Lower leg skin (tissue), 4 donors: ENCODE data around the gene MLH1. TPM values are rescaled to one million over a fixed set of nuclear protein-coding genes. Genes with fewer than 3 reads are reported as not detected.

Experiments
- DNase-seq, 2 donors: peaks; one replicate each; pipeline ENCODE4 v3.0.0-alpha.2; 2019; ENCODE audit warnings: low spot score in 2 of 2
- H3K4me3 ChIP-seq: fragments of 200-600 bp; sonication (generic); 2 replicates; pipeline ENCODE4 v1.5.1; 2017; ENCODE audit warnings: mild to moderate bottlenecking, low read depth; ENCODE audit not compliant: poor library complexity, severe bottlenecking
- CTCF ChIP-seq, 3 donors: fragments of 450-650 bp; IDR thresholded peaks; one replicate each; pipeline ENCODE4 v1.5.1; 2016; ENCODE audit warnings: antibody characterized with exemption in 3 of 3, mild to moderate bottlenecking in 3 of 3, moderate library complexity in 2 of 3
- POLR2A ChIP-seq, 2 donors: fragments of 450-650 bp; IDR thresholded peaks; one replicate each; pipeline ENCODE4 v1.6.1; 2016 to 2017; ENCODE audit warnings: antibody characterized with exemption in 2 of 2, mild to moderate bottlenecking in 1 of 2, moderate library complexity in 1 of 2
- WGBS, 2 donors: methylation state at CpG; one replicate each; pipeline ENCODE4 v1.1.5; 2018; 5-methylcytosine and 5-hydroxymethylcytosine counted together
- intact Hi-C: fragments of 100-400 bp; cut with DNase I; formaldehyde crosslinking; loops from one replicate; pipeline ENCODE4 v1.15.0; 2023; ENCODE audit warnings: low total_unique reads
- total RNA-seq, 4 donors: library from RNA; depleted of rRNA; stranded (reverse); fragments of >200 nt; gene quantifications; one replicate each; pipeline ENCODE4 v1.1.0, GENCODE V29; 2016

MLH1 gene
- total RNA-seq, 4 donors from 2014 or later, result 16.6 to 26.5 (median 20.8) TPM

- WGBS, 2 donors, result 38 to 48% methylated on average over 3 of the region's 3 CpGs
- no peak for DNase-seq
- no peak overlapping the region for H3K4me3 ChIP-seq
- TF ChIP-seq CTCF (IDR thresholded peaks at IDR 0.05), result no peak
- no peak for TF ChIP-seq POLR2A (IDR thresholded peaks at IDR 0.05)
- intact Hi-C loops, result no loop called here
These were observed 37.3 kb downstream of the MLH1 start for GRCh38 chr3:37030588-37030987.

GRCh38 chr3:37031096-37031682, 37.9 kb downstream of the MLH1 start:
- TF ChIP-seq POLR2A (IDR thresholded peaks at IDR 0.05) (no peak), CTCF (IDR thresholded peaks at IDR 0.05) (no peak)
- no peak overlapping the region for H3K4me3 ChIP-seq
- intact Hi-C loops, result no loop called here
- DNase-seq, result no peak
- WGBS, 2 donors, result 79 to 85% methylated on average over 7 of the region's 7 CpGs

GRCh38 chr3:37032961-37033360, 39.6 kb downstream of the MLH1 start:
- H3K4me3 ChIP-seq, result no peak overlapping the region
- DNase-seq, result no peak
- WGBS, 2 donors, result 82 to 87% methylated on average over 10 of the region's 10 CpGs
- intact Hi-C loops, result no loop called here
- TF ChIP-seq CTCF (IDR thresholded peaks at IDR 0.05) (no peak), POLR2A (IDR thresholded peaks at IDR 0.05) (no peak)

- intact Hi-C loops, result no loop called here
- no peak overlapping the region for H3K4me3 ChIP-seq
- DNase-seq, result no peak
- no peak for TF ChIP-seq CTCF (IDR thresholded peaks at IDR 0.05)
- no peak for TF ChIP-seq POLR2A (IDR thresholded peaks at IDR 0.05)
- 97 to 98% methylated on average over 3 of the region's 3 CpGs for WGBS, 2 donors
These were observed 44.0 kb downstream of the MLH1 start for GRCh38 chr3:37037352-37037751.

- intact Hi-C loops, result no loop called here
- no peak for DNase-seq
- TF ChIP-seq CTCF (IDR thresholded peaks at IDR 0.05), result no peak
- TF ChIP-seq POLR2A (IDR thresholded peaks at IDR 0.05), result no peak
- WGBS, 2 donors, result 98 to 100% methylated on average over 1 of the region's 1 CpG
- H3K4me3 ChIP-seq, result no peak overlapping the region
These were observed 46.0 kb downstream of the MLH1 start for GRCh38 chr3:37039161-37039846.
